Liver (tissue), 3 donors: Measurements from ENCODE around the gene FNDC1.

Experiments used
- CTCF ChIP-seq: fragments of 150-350 bp; IDR thresholded peaks from 2 replicates; pipeline ENCODE4 v1.5.1; 2017; ENCODE audit warnings: improper control_type of control experiment, low read depth, low read length; ENCODE audit not compliant: missing input control
- EGR1 ChIP-seq, 2 donors: IDR thresholded peaks; 2 replicates each; pipeline ENCODE4 v1.6.1; 2016 to 2018; ENCODE audit warnings: antibody characterized with exemption in 2 of 2, low read depth in 2 of 2
- FOXA2 ChIP-seq: IDR thresholded peaks from 2 replicates; pipeline ENCODE4 v1.6.1; 2016; ENCODE audit warnings: antibody characterized with exemption
- GABPA ChIP-seq, 2 donors: IDR thresholded peaks in 1 of 2; conservative IDR thresholded peaks in 1 of 2; 2 replicates each; pipeline ENCODE4 v1.6.1; 2016; ENCODE audit warnings: antibody characterized with exemption in 2 of 2, mild to moderate bottlenecking in 1 of 2, moderate library complexity in 1 of 2
- JUND ChIP-seq, 2 donors: IDR thresholded peaks; 2 replicates each; pipeline ENCODE4 v1.6.1; 2016; ENCODE audit warnings: antibody characterized with exemption in 2 of 2
- NR2F2 ChIP-seq: IDR thresholded peaks from 2 replicates; pipeline ENCODE4 v1.6.1; 2016; ENCODE audit warnings: antibody characterized with exemption
- RAD21 ChIP-seq, 2 donors: IDR thresholded peaks; 2 replicates each; pipeline ENCODE4 v1.6.1; 2016; ENCODE audit warnings: antibody characterized with exemption in 2 of 2, mild to moderate bottlenecking in 2 of 2
- REST ChIP-seq: IDR thresholded peaks from 2 replicates; pipeline ENCODE4 v1.6.1; 2016; ENCODE audit warnings: antibody characterized with exemption, mild to moderate bottlenecking
- TAF1 ChIP-seq: conservative IDR thresholded peaks from 2 replicates; pipeline ENCODE4 v1.6.1; 2016; ENCODE audit warnings: antibody characterized with exemption, mild to moderate bottlenecking
- ZBTB33 ChIP-seq: IDR thresholded peaks from 2 replicates; pipeline ENCODE4 v1.6.1; 2016; ENCODE audit warnings: antibody characterized with exemption
- donor health status: healthy.
- donor health status: healthy.

- TF ChIP-seq CTCF = no peak
- TF ChIP-seq TAF1 = no peak
- TF ChIP-seq EGR1 (IDR thresholded peaks at IDR 0.05; ENCODE audit: low read depth in 2 of 2) = no peak
- no peak for TF ChIP-seq JUND (IDR thresholded peaks at IDR 0.05)
- TF ChIP-seq REST = no peak
- TF ChIP-seq FOXA2 = no peak
- no peak for TF ChIP-seq RAD21 (IDR thresholded peaks at IDR 0.05)
- TF ChIP-seq GABPA (IDR thresholded peaks at IDR 0.05 in 1 of 2, conservative IDR thresholded peaks at IDR 0.05 in 1 of 2) = no peak
- no peak for TF ChIP-seq ZBTB33
- TF ChIP-seq NR2F2 = no peak
Observed at GRCh38 chr6:159278626-159279025, 109.4 kb downstream of the FNDC1 start.
